B cell (primary cell): ENCODE measurements around the gene ZSWIM3.

Source experiments
- CTCF ChIP-seq: fragments of 200-600 bp; IDR thresholded peaks from one replicate; pipeline ENCODE4 v1.8.0; 2022; ENCODE audit warnings: antibody characterized with exemption, mild to moderate bottlenecking
- EZH2 ChIP-seq: IDR thresholded peaks from 2 replicates; pipeline ENCODE4 v1.6.1; 2012; ENCODE audit warnings: borderline replicate concordance, low read depth, mild to moderate bottlenecking, moderate library complexity, low read length; ENCODE audit not compliant: insufficient read depth, poor library complexity, severe bottlenecking

- TF ChIP-seq CTCF (no peak), EZH2 (no peak)
Measured at GRCh38 chr20:45850238-45850637, 7.2 kb upstream of the ZSWIM3 start.
